HCT116 (cell line): ENCODE data around the gene C14orf180. TPM values are rescaled to one million over a fixed set of nuclear protein-coding genes. Genes with fewer than 3 reads are reported as not detected.

Experiments
- ATAC-seq: fragments of 200-7000 bp; cut with Tn5 transposase; 2 replicates; pipeline ENCODE4 v1.9.1; 2020; ENCODE audit warnings: mild to moderate bottlenecking, moderate library complexity
- BruUV-seq: library from RNA; stranded (reverse); fragments of 400-500 nt; replicated peaks from 2 replicates; lab custom pipeline; 2021; lab: Mats Ljungman, UMichigan
- CTCF ChIA-PET: fragments of 300-600 bp; sonication (Branson Sonifier 250); formaldehyde crosslinking; loops from one replicate; lab custom pipeline; 2021; ENCODE audit warnings: antibody characterized with exemption; lab: Charles Lee
- POLR2A ChIA-PET: fragments of 300-600, 350-600 bp; sonication (Branson Sonifier 250); formaldehyde crosslinking; loops from one replicate; lab custom pipeline; 2021; ENCODE audit warnings: antibody characterized with exemption; lab: Charles Lee
- RAD21 ChIA-PET, 2 experiments: fragments of 300-600 bp; sonication (Branson Sonifier 250); formaldehyde crosslinking; loops; one replicate each; lab custom pipeline; 2023; ENCODE audit warnings: low total read pairs in 2 of 2; ENCODE audit not compliant: uncharacterized antibody in 2 of 2, unreplicated experiment in 2 of 2, low non-redundant PET in 1 of 2; lab: Charles Lee
- DNase-seq: peaks from one replicate; pipeline ENCODE4 v3.0.0-alpha.2; 2010; ENCODE audit warnings: low read depth, low spot score
- H2AFZ ChIP-seq: fragments of 200-600 bp; shearing (Covaris generic), sonication (generic); 2 replicates; pipeline ENCODE4 v1.6.1; 2017; ENCODE audit warnings: low read depth, mixed run types, mixed read lengths, antibody characterized with exemption, low read length; ENCODE audit not compliant: poor library complexity, severe bottlenecking
- H3K27ac ChIP-seq: 2 replicates; pipeline ENCODE4 v1.5.1; 2012; ENCODE audit warnings: low read depth, low read length
- H3K27me3 ChIP-seq: fragments of 200-600 bp; sonication (generic); 2 replicates; pipeline ENCODE4 v1.6.1; 2016; ENCODE audit warnings: mixed run types, low read length, mixed read lengths; ENCODE audit not compliant: insufficient read depth
- H3K36me3 ChIP-seq, 2 experiments: fragments of 200-500 bp in 1 of 2; fragments of 200-600 bp in 1 of 2; sonication (Bioruptor generic) in 1 of 2; sonication (generic) in 1 of 2; 2 replicates each; pipeline versions ENCODE4 v1.5.1 to v1.6.1; 2014 to 2016; ENCODE audit warnings: low read length in 2 of 2, inconsistent platforms in 1 of 2, mixed read lengths in 1 of 2, mixed run types in 1 of 2; ENCODE audit not compliant: insufficient read depth in 2 of 2, control insufficient read depth in 1 of 2
- H3K4me1 ChIP-seq, 2 experiments: fragments of 200-600 bp in 1 of 2; sonication (generic) in 1 of 2; 2 replicates each; pipeline versions ENCODE4 v1.5.1 to v1.6.1; 2012 to 2017; ENCODE audit warnings: low read length in 2 of 2, inconsistent platforms in 1 of 2, mild to moderate bottlenecking in 1 of 2, mixed read lengths in 1 of 2, mixed run types in 1 of 2, moderate library complexity in 1 of 2; ENCODE audit not compliant: insufficient read depth in 2 of 2, control insufficient read depth in 1 of 2
- H3K4me2 ChIP-seq: fragments of 200-600 bp; sonication (generic); 2 replicates; pipeline ENCODE4 v1.6.1; 2017; ENCODE audit warnings: mixed run types, low read length, mixed read lengths
- H3K4me3 ChIP-seq, 2 experiments: fragments of 200-600 bp in 1 of 2; sonication (generic) in 1 of 2; replicated peaks in 1 of 2; 2 replicates each; pipeline ENCODE4 v1.5.1; 2011 to 2016; ENCODE audit warnings: low read length in 2 of 2, control low read depth in 1 of 2, low read depth in 1 of 2, mild to moderate bottlenecking in 1 of 2, mixed read lengths in 1 of 2, mixed run types in 1 of 2
- H3K79me2 ChIP-seq: fragments of 200-600 bp; sonication (generic); 2 replicates; pipeline ENCODE4 v1.6.1; 2017; ENCODE audit warnings: mild to moderate bottlenecking, mixed run types, low read length, moderate library complexity, mixed read lengths; ENCODE audit not compliant: insufficient read depth
- H3K9ac ChIP-seq: fragments of 200-600 bp; sonication (generic); 2 replicates; pipeline ENCODE4 v1.6.1; 2016; ENCODE audit warnings: low read length, mixed read lengths
- H3K9me2 ChIP-seq: fragments of 200-600 bp; sonication (generic), shearing (Covaris generic); 2 replicates; pipeline ENCODE4 v1.6.1; 2017; ENCODE audit warnings: mixed run types, mild to moderate bottlenecking, moderate library complexity; ENCODE audit not compliant: insufficient read depth
- H3K9me3 ChIP-seq, 2 experiments: fragments of 200-500 bp in 1 of 2; fragments of 200-600 bp in 1 of 2; sonication (Bioruptor generic) in 1 of 2; sonication (generic) in 1 of 2; 2 replicates each; pipeline ENCODE4 v1.6.1; 2014 to 2017; ENCODE audit warnings: low read length in 2 of 2, mixed read lengths in 2 of 2, inconsistent platforms in 1 of 2, low read depth in 1 of 2, mild to moderate bottlenecking in 1 of 2, mixed run types in 1 of 2, moderate library complexity in 1 of 2; ENCODE audit not compliant: control insufficient read depth in 1 of 2, insufficient read depth in 1 of 2
- H4K20me1 ChIP-seq: fragments of 200-600 bp; sonication (generic), shearing (Covaris generic); 2 replicates; pipeline ENCODE4 v1.6.1; 2017; ENCODE audit warnings: mixed run types, mild to moderate bottlenecking, moderate library complexity; ENCODE audit not compliant: insufficient read depth
- CEBPB ChIP-seq: IDR thresholded peaks from 2 replicates; pipeline ENCODE4 v1.6.1; 2012; ENCODE audit warnings: low read depth
- ELF1 ChIP-seq: IDR thresholded peaks from 2 replicates; pipeline ENCODE4 v1.6.1; 2012; ENCODE audit warnings: low read depth, borderline replicate concordance
- FOSL1 ChIP-seq: IDR thresholded peaks from 2 replicates; pipeline ENCODE4 v1.6.1; 2012; ENCODE audit warnings: low read depth
- MAX ChIP-seq: IDR thresholded peaks from 2 replicates; pipeline ENCODE4 v1.6.1; 2012
- POLR2AphosphoS5 ChIP-seq: IDR thresholded peaks from 2 replicates; pipeline ENCODE4 v1.6.1; 2011; ENCODE audit warnings: mild to moderate bottlenecking, low read depth, low read length, moderate library complexity
- RAD21 ChIP-seq: IDR thresholded peaks from 2 replicates; pipeline ENCODE4 v1.6.1; 2012; ENCODE audit warnings: low read depth, mild to moderate bottlenecking
- SP1 ChIP-seq: IDR thresholded peaks from 2 replicates; pipeline ENCODE4 v1.6.1; 2012; ENCODE audit warnings: low read depth
- SRF ChIP-seq: IDR thresholded peaks from 2 replicates; pipeline ENCODE4 v1.6.1; 2012; ENCODE audit warnings: low read depth
- TCF7L2 ChIP-seq: IDR thresholded peaks from 2 replicates; pipeline ENCODE4 v1.7.0; 2011; ENCODE audit warnings: borderline replicate concordance, inconsistent platforms; ENCODE audit not compliant: insufficient read depth, insufficient read length; ENCODE audit errors: extremely low read depth
- ZBTB33 ChIP-seq: IDR thresholded peaks from 2 replicates; pipeline ENCODE4 v1.6.1; 2011; ENCODE audit warnings: mild to moderate bottlenecking, low read length, moderate library complexity; ENCODE audit not compliant: insufficient replicate concordance; ENCODE audit errors: extremely low read depth
- ZNF274 ChIP-seq: fragments of 200-500 bp; sonication (Bioruptor generic); IDR thresholded peaks from 2 replicates; pipeline ENCODE4 v1.6.1; 2014; ENCODE audit warnings: mild to moderate bottlenecking, low read depth, low read length, inconsistent platforms
- intact Hi-C: fragments of 100-400 bp; cut with micrococcal nuclease; formaldehyde crosslinking; loops from 2 replicates; pipeline ENCODE4 v1.10.0; 2022
- total RNA-seq: library from RNA; stranded (reverse); gene quantifications from one replicate; pipeline ENCODE4 v1.2.1, GENCODE V29; 2021; ENCODE audit not compliant: unreplicated experiment
- TF ChIP-seq, protein P1 (sequence below): IDR thresholded peaks from 2 replicates; pipeline ENCODE4 v1.6.1; 2012; ENCODE audit warnings: low read depth

C14orf180 gene
- total RNA-seq, 1 experiment from 2014 or later, result not detected

DNA sequence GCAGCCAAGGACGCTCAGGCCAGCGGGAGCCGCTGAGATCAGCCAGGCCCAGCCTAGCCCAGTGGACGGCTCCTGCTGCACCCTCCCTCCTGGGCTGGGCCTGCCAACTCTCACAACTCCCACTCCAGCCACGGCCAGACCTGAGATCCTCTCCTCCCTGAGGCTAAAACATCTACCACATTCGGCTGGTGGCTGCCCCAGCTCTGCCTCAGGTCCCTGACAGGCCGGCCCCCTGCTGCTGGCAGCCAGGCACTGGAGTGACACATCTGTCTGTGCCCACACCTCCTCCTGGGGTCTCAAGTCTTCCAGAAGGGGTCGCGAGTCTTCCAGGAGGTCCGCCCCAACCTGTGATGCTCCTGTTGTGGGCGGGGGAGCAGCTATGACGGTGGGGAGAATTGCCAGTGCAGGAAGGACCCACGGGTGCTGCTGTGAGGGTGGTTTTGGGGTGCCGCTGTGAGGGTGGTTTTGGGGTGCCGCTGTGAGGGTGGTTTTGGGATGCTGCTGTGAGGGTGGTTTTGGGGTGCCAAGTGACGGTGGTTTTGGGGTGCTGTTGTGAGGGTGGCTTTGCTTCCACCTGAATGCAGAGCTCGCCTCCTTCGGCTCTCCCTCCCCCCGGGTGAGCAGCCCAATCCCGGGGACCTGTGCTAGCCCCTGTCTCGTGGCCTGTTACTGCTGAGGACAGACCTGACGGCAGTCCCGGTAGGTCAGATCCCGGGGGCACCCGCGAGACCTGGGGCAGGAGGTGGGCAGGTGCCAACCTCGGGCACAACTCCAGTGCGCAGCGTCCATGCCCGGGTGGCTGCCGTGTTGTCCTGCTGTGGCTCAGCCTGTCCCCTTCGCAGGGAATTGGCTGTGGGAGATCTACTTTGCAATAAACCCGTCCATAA is 27.5 kb upstream of the C14orf180 start:
- ATAC-seq, result no peak
- H3K79me2 ChIP-seq, result no peaks in the 10 kb centered on the region

DNA sequence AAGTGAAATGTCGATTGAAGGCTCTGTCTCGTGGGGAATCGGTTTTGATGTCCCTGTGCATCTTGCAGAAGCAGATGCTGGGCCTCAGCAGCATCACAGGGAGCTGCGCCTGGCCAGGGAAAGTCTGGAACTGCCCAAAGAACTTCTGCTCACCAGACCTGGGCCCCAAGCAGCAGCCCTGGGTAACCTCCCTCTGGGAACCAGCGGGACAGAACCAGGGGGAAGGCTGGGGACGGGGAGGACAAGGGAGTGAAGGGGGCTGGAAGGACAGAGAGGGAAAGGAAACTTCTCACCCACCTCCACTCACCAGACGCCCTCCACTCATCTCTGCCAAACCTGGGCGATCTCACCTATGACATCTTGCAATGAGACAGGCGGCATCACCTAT is 26.8 kb upstream of the C14orf180 start:
- intact Hi-C loops, result no loop called here
- no peak for ATAC-seq
- DNase-seq, result no peak
- BruUV-seq, result no TSS peak
- H3K4me2 ChIP-seq, result no peak overlapping the region
- no peak overlapping the region for H3K4me3 ChIP-seq
- peaks cover 18% of the 10 kb centered on the region for H3K27me3 ChIP-seq
- H2AFZ ChIP-seq, result no peak overlapping the region
- no peak overlapping the region for H3K9ac ChIP-seq
- H3K4me1 ChIP-seq, result no peaks in the 10 kb centered on the region
- H3K9me2 ChIP-seq, result no peaks in the 10 kb centered on the region
- H3K36me3 ChIP-seq, result no peaks in the 10 kb centered on the region
- ChIA-PET RAD21 (no interaction called here), CTCF (no interaction called here), POLR2A (no interaction called here)
- no peak overlapping the region for H3K27ac ChIP-seq
- no peaks in the 10 kb centered on the region for H4K20me1 ChIP-seq
- H3K9me3 ChIP-seq, result no peaks in the 10 kb centered on the region
- no peaks in the 10 kb centered on the region for H3K79me2 ChIP-seq
- TF ChIP-seq ELF1, result no peak
- no peak for TF ChIP-seq FOSL1
- no peak for TF ChIP-seq RAD21
- TF ChIP-seq MAX, result no peak
- TF ChIP-seq ZNF274, result no peak
- no peak for TF ChIP-seq POLR2AphosphoS5
- TF ChIP-seq, protein P1, sequence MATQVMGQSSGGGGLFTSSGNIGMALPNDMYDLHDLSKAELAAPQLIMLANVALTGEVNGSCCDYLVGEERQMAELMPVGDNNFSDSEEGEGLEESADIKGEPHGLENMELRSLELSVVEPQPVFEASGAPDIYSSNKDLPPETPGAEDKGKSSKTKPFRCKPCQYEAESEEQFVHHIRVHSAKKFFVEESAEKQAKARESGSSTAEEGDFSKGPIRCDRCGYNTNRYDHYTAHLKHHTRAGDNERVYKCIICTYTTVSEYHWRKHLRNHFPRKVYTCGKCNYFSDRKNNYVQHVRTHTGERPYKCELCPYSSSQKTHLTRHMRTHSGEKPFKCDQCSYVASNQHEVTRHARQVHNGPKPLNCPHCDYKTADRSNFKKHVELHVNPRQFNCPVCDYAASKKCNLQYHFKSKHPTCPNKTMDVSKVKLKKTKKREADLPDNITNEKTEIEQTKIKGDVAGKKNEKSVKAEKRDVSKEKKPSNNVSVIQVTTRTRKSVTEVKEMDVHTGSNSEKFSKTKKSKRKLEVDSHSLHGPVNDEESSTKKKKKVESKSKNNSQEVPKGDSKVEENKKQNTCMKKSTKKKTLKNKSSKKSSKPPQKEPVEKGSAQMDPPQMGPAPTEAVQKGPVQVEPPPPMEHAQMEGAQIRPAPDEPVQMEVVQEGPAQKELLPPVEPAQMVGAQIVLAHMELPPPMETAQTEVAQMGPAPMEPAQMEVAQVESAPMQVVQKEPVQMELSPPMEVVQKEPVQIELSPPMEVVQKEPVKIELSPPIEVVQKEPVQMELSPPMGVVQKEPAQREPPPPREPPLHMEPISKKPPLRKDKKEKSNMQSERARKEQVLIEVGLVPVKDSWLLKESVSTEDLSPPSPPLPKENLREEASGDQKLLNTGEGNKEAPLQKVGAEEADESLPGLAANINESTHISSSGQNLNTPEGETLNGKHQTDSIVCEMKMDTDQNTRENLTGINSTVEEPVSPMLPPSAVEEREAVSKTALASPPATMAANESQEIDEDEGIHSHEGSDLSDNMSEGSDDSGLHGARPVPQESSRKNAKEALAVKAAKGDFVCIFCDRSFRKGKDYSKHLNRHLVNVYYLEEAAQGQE, result no peak
- no peak for TF ChIP-seq SRF
- TF ChIP-seq TCF7L2, result no peak

More for the DNA sequence above, 27.5 kb upstream of the C14orf180 start:
- H2AFZ ChIP-seq, result no peak overlapping the region
- ChIA-PET RAD21 (no interaction called here), POLR2A (no interaction called here), CTCF (no interaction called here)
- no peak overlapping the region for H3K4me2 ChIP-seq
- H4K20me1 ChIP-seq, result no peaks in the 10 kb centered on the region
- H3K4me3 ChIP-seq, result no peak overlapping the region
- no peak overlapping the region for H3K9ac ChIP-seq
- BruUV-seq, result no TSS peak
- no peaks in the 10 kb centered on the region for H3K9me2 ChIP-seq
- H3K27ac ChIP-seq, result no peak overlapping the region
- no peak for TF ChIP-seq ZBTB33
- no peak for TF ChIP-seq SP1
- TF ChIP-seq CEBPB, result no peak
- no peak for DNase-seq
- H3K4me1 ChIP-seq, result no peaks in the 10 kb centered on the region
- no peaks in the 10 kb centered on the region for H3K36me3 ChIP-seq
- intact Hi-C loops, result no loop called here
- H3K27me3 ChIP-seq, result peaks cover 18% of the 10 kb centered on the region
- no peaks in the 10 kb centered on the region for H3K9me3 ChIP-seq
